ENCODE results near the gene GPS2.
A peak's percentile ranks its signal among the peaks of the same experiment; 100 is the strongest.

GPS2 gene

GRCh38 chr17:7315570-7316235, 543 bp upstream of the GPS2 start:
- no peak for DNase-seq

GRCh38 chr17:7313890-7314718, 1.1 kb downstream of the GPS2 start:
- no peak for DNase-seq

- no peak for DNase-seq
These were observed 1.9 kb downstream of the GPS2 start for GRCh38 chr17:7313088-7313889.

- no peak for DNase-seq
These were observed 2.6 kb downstream of the GPS2 start for GRCh38 chr17:7312432-7313087.

- no peak for DNase-seq
These were observed 4.0 kb downstream of the GPS2 start for GRCh38 chr17:7311110-7311705.

GRCh38 chr17:7309628-7310027, 5.5 kb downstream of the GPS2 start:
- DNase-seq: no peak

- peak; percentile 29 for DNase-seq
These were observed 6.3 kb downstream of the GPS2 start for GRCh38 chr17:7308625-7309433.

- DNase-seq: peak; percentile 23
These were observed 7.2 kb downstream of the GPS2 start for GRCh38 chr17:7307686-7308624.

- peak; percentile 98 for DNase-seq
These were observed 8.1 kb downstream of the GPS2 start, which contains the start of gene EIF5A for GRCh38 chr17:7306911-7307685. Gene EIF5A (plus strand): TSS chr17:7307628. CDS start chr17:7309636, 2,008 bp downstream.

- DNase-seq: no peak
These were observed 11.0 kb downstream of the GPS2 start for GRCh38 chr17:7304179-7304578.

GRCh38 chr17:7296189-7296861, 18.8 kb downstream of the GPS2 start:
- peak; percentile 64 for DNase-seq

GRCh38 chr17:7295230-7296180, 19.7 kb downstream of the GPS2 start:
- no peak for DNase-seq

GRCh38 chr17:7294614-7295153, 20.5 kb downstream of the GPS2 start, which contains the start of gene YBX2:
Gene YBX2 (minus strand): TSS chr17:7294639. CDS start chr17:7294500, 139 bp downstream.
- peak; percentile 59 for DNase-seq

- no peak for DNase-seq
These were observed 21.1 kb downstream of the GPS2 start for GRCh38 chr17:7293816-7294613.

GRCh38 chr17:7293159-7293558, 22.0 kb downstream of the GPS2 start:
- no peak for DNase-seq

- no peak for DNase-seq
These were observed 22.4 kb downstream of the GPS2 start for GRCh38 chr17:7292729-7293128.

All from NCI-H2171 (cell line).